WERI-Rb-1 (cell line): Measurements from ENCODE around the gene INSIG1.

Experiments
- DNase-seq: peaks from one replicate; pipeline ENCODE4 v3.0.0-alpha.2; 2020
- H3K27ac ChIP-seq: fragments of 250-450 bp; sonication (Bioruptor Pico); 2 replicates; pipeline ENCODE4 v1.5.1; 2020; ENCODE audit warnings: mild to moderate bottlenecking, moderate library complexity
- H3K27me3 ChIP-seq: fragments of 250-450 bp; sonication (Bioruptor Pico); 2 replicates; pipeline ENCODE4 v1.5.1; 2021; ENCODE audit warnings: mild to moderate bottlenecking, low read depth, moderate library complexity; ENCODE audit not compliant: insufficient read depth, severe bottlenecking
- H3K36me3 ChIP-seq: fragments of 250-450 bp; sonication (Bioruptor Pico); 2 replicates; pipeline ENCODE4 v1.5.1; 2020; ENCODE audit warnings: mild to moderate bottlenecking, moderate library complexity
- H3K4me3 ChIP-seq: 2 replicates; pipeline ENCODE4 v1.5.1; 2011; ENCODE audit warnings: low read depth, mild to moderate bottlenecking, control low read depth, low read length
- H3K9me3 ChIP-seq: fragments of 250-450 bp; sonication (Bioruptor Pico); 2 replicates; pipeline ENCODE4 v1.5.1; 2021; ENCODE audit warnings: mild to moderate bottlenecking, moderate library complexity; ENCODE audit not compliant: severe bottlenecking
- CTCF ChIP-seq: IDR thresholded peaks from 2 replicates; pipeline ENCODE4 v1.5.1; 2011; ENCODE audit warnings: low read depth, mild to moderate bottlenecking, control low read depth, inconsistent platforms, low read length

INSIG1 gene

GRCh38 chr7:155313096-155313495 lies 15.4 kb downstream of the INSIG1 start:
- DNase-seq = no peak
- no peak overlapping the region for H3K4me3 ChIP-seq

DNA sequence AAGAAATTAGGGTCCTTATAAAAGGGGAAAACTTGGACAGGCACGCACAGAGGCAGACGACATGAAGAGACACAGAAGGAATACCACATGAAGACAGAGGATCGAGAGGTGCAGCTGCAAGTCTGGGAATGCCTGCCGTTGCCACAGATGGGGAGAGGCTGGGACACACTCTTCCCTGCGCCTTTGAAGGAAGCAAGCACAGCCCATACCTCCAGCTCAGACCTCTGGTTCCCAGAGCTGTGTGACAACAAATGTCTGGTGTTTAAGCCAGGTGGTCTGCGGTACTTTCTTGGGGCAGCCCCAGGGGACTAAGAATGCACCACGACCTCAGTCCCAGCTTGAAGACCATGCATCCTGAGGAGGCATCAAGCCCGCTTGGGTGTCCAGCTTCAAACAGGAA lies 18.3 kb downstream of the INSIG1 start:
- no peak for DNase-seq
- H3K4me3 ChIP-seq = no peak overlapping the region
- no peaks in the 10 kb centered on the region for H3K36me3 ChIP-seq
- no peak overlapping the region for H3K27ac ChIP-seq
- H3K9me3 ChIP-seq = no peaks in the 10 kb centered on the region
- no peaks in the 10 kb centered on the region for H3K27me3 ChIP-seq
- TF ChIP-seq CTCF = no peak

More at GRCh38 chr7:155313096-155313495, 15.4 kb downstream of the INSIG1 start:
- Histone ChIP-seq H3K27me3 (no peaks in the 10 kb centered on the region), H3K27ac (no peak overlapping the region), H3K9me3 (no peaks in the 10 kb centered on the region), H3K36me3 (peaks cover 16% of the 10 kb centered on the region; the same call in 1 of the 2 replicates)
- no peak for TF ChIP-seq CTCF

DNA sequence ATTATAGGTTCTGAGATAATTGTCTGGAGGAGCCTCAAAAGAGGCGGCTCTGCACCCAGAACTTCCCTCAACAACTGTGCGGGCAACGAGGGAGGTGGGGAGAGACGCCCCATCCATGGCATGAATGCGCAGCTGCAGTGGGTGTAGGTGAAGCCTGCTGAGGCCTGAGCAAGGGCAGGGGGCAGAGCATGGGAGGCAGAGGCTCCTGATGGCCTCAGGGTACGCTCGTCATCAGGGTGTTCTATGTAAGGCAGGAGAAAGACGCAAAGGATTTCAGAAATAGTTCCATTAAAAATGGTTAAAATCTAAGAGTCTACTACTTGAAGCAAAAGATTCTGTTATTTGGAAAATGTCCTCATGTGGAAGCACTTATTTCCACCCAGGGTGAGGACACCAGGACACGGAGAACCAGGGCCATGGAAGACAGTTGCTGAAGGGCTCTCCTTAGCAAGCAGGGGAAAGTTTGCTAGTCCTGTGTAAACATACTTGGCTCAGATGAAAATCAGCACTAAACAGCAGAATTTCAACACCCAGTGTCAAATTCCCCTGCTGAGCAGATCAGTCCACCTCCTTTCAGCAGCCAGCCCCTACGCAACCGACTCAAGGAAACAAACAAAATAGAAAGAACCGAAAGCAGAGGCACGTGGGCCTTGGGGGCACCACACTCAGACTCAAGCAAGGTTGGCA lies 18.9 kb downstream of the INSIG1 start:
- no peaks in the 10 kb centered on the region for H3K27me3 ChIP-seq
- no peaks in the 10 kb centered on the region for H3K36me3 ChIP-seq
- DNase-seq = no peak
- TF ChIP-seq CTCF = no peak
- H3K9me3 ChIP-seq = no peaks in the 10 kb centered on the region
- no peak overlapping the region for H3K4me3 ChIP-seq
- no peak overlapping the region for H3K27ac ChIP-seq

GRCh38 chr7:155317114-155317434 lies 19.4 kb downstream of the INSIG1 start:
- Histone ChIP-seq H3K27ac (no peak overlapping the region), H3K9me3 (no peaks in the 10 kb centered on the region), H3K27me3 (no peaks in the 10 kb centered on the region), H3K36me3 (no peaks in the 10 kb centered on the region), H3K4me3 (no peak overlapping the region)
- no peak for DNase-seq
- no peak for TF ChIP-seq CTCF

DNA sequence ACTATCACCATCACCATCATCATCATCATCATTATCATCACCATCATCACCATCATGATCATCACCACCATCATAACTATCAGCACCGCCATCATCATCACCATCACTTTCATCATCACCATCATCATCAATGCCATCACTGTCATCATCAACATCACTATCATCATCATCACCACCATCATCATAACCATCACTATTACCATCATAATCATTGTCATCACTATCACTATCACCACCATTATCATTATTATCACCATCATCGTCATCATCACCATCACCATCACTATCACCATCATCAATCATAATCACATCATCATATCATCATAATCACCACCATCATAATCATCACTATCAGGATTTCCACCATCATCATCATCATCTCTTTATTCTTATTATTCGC lies 20.6 kb downstream of the INSIG1 start:
- no peaks in the 10 kb centered on the region for H3K9me3 ChIP-seq
- no peak overlapping the region for H3K27ac ChIP-seq
- H3K4me3 ChIP-seq = no peak overlapping the region
- DNase-seq = no peak
- H3K36me3 ChIP-seq = no peaks in the 10 kb centered on the region
- no peak for TF ChIP-seq CTCF
- H3K27me3 ChIP-seq = no peaks in the 10 kb centered on the region

GRCh38 chr7:155322530-155322929 lies 24.9 kb downstream of the INSIG1 start:
- no peak for DNase-seq
- TF ChIP-seq CTCF = no peak
- Histone ChIP-seq H3K4me3 (no peak overlapping the region), H3K27ac (no peak overlapping the region), H3K27me3 (no peaks in the 10 kb centered on the region), H3K36me3 (no peaks in the 10 kb centered on the region), H3K9me3 (no peaks in the 10 kb centered on the region)
